Measurements from ENCODE around the gene DDX5. TPM values are rescaled to one million over a fixed set of nuclear protein-coding genes. Genes with fewer than 3 reads are reported as not detected.

Gene DDX5
- polyA plus RNA-seq, 2 of the 4 experiments (the other 2 are of a cell fraction), result 841 to 1,011 TPM

- no peaks in the 10 kb centered on the region for H3K4me1 ChIP-seq
- POLR2A ChIA-PET, result interaction anchor here (0.8 kb wide), 1 partner anchor 30 kb away, joined by 3 read pairs; no protein-coding TSS in a partner anchor
- DNase-seq (ENCODE audit: low read depth in 1 of 2, low spot score in 1 of 2) (no peak), ATAC-seq (no peak), FAIRE-seq (no peak)
- H3K4me2 ChIP-seq, result no peak overlapping the region
- H3K4me3 ChIP-seq, result no peak overlapping the region
- H3K9me3 ChIP-seq, result no peaks in the 10 kb centered on the region
- TF ChIP-seq EP300 (IDR thresholded peaks at IDR 0.05) (no peak), NFE2L2 (conservative IDR thresholded peaks at IDR 0.05; ENCODE audit: low read length) (no peak), CTCF (IDR thresholded peaks at IDR 0.05) (no peak), ZSCAN20 (CRISPR knock-in tag; IDR thresholded peaks at IDR 0.05) (no peak), JUNB (IDR thresholded peaks at IDR 0.05) (no peak)
- H3K27ac ChIP-seq, result no peak overlapping the region
- CTCF ChIA-PET, result interaction anchor here (0.9 to 1.1 kb wide), 4 partner anchors 10 to 202 kb away, joined by 3 to 4 read pairs (median 4); no protein-coding TSS in a partner anchor
- 85% methylated on average over 6 of the region's 6 CpGs for WGBS (ENCODE audit: missing lambda C conversion rate)
These were observed 29.3 kb upstream of the DDX5 start for GRCh38 chr17:64535357-64535756.

GRCh38 chr17:64534187-64534586, 28.1 kb upstream of the DDX5 start:
- FAIRE-seq (no peak), ATAC-seq (peak; percentile 62 to 65), DNase-seq (ENCODE audit: low read depth in 1 of 2, low spot score in 1 of 2) (peak; percentile 25 to 45)
- 89% methylated on average over 3 of the region's 3 CpGs for WGBS (ENCODE audit: missing lambda C conversion rate)
- Histone ChIP-seq H3K4me1 (no peaks in the 10 kb centered on the region), H3K9me3 (no peaks in the 10 kb centered on the region), H3K4me2 (no peak overlapping the region), H3K4me3 (no peak overlapping the region), H3K27ac (no peak overlapping the region)
- TF ChIP-seq CHD2 (IDR thresholded peaks at IDR 0.05; ENCODE audit: low read length, partially characterized antibody), result no peak
- TF ChIP-seq CTCF (IDR thresholded peaks at IDR 0.05), result peak; percentile 32
- 0 out of 5 replicates have a peak, but pooled peaks of 1 of the 2 experiments have one; percentile 13 for TF ChIP-seq RAD21 (conservative IDR thresholded peaks at IDR 0.05 in 1 of 2, IDR thresholded peaks at IDR 0.05 in 1 of 2)
- ChIA-PET CTCF (interaction anchor here (0.6 to 1.9 kb wide), 11 partner anchors 10 to 69 kb away, joined by 3 to 6 read pairs (median 3); partner anchors contain the start of genes CEP95 and DDX5), POLR2A (interaction anchor here (1.5 to 1.9 kb wide), 2 partner anchors 9 to 29 kb away, joined by 3 to 7 read pairs; partner anchors contain the start of gene DDX5)

GRCh38 chr17:64533784-64534183, 27.7 kb upstream of the DDX5 start:
- POLR2A ChIA-PET, result interaction anchor here (1.3 to 1.9 kb wide), 3 partner anchors 8 to 28 kb away, joined by 3 to 7 read pairs (median 4); partner anchors contain the start of genes CEP95 and DDX5
- WGBS (ENCODE audit: missing lambda C conversion rate), result 92% methylated on average over 2 of the region's 2 CpGs

More at GRCh38 chr17:64533784-64534183, 27.7 kb upstream of the DDX5 start:
- DNase-seq (ENCODE audit: low read depth in 1 of 2, low spot score in 1 of 2), result no peak
- H3K4me3 ChIP-seq, result no peak overlapping the region
- no peak overlapping the region for H3K27ac ChIP-seq
- H3K9me3 ChIP-seq, result no peaks in the 10 kb centered on the region
- no peaks in the 10 kb centered on the region for H3K4me1 ChIP-seq
- FAIRE-seq, result no peak
- CTCF ChIA-PET, result interaction anchor here (0.7 to 1.9 kb wide), 12 partner anchors 9 to 116 kb away, joined by 3 to 7 read pairs (median 3); partner anchors contain the start of genes CEP95 and DDX5
- peak in 1 of 2 experiments; percentile 8; a peak in 1 of 6 replicates for ATAC-seq
- no peak overlapping the region for H3K4me2 ChIP-seq
- TF ChIP-seq HOXB5 (CRISPR knock-in tag; IDR thresholded peaks at IDR 0.05), result no peak
- TF ChIP-seq CHD2 (IDR thresholded peaks at IDR 0.05; ENCODE audit: low read length, partially characterized antibody), result no peak
- no peak for TF ChIP-seq JUNB (IDR thresholded peaks at IDR 0.05)
- TF ChIP-seq CEBPB (IDR thresholded peaks at IDR 0.05), result no peak
- no peak for TF ChIP-seq ESRRA (IDR thresholded peaks at IDR 0.05; ENCODE audit: borderline replicate concordance, low read length)
- TF ChIP-seq MAZ (IDR thresholded peaks at IDR 0.05; ENCODE audit: borderline replicate concordance, low read depth, low read length), result no peak
- TF ChIP-seq NPAS2 (CRISPR knock-in tag; IDR thresholded peaks at IDR 0.05; ENCODE audit: borderline replicate concordance), result no peak
- no peak for TF ChIP-seq ZC3H11A (IDR thresholded peaks at IDR 0.05)
- no peak for TF ChIP-seq RFX5 (IDR thresholded peaks at IDR 0.05)
- TF ChIP-seq POLR2AphosphoS2 (conservative IDR thresholded peaks at IDR 0.05; ENCODE audit: low read length), result no peak
- no peak for TF ChIP-seq RCOR1 (IDR thresholded peaks at IDR 0.05; ENCODE audit: low read depth, low read length)
- no peak for TF ChIP-seq CBX2 (IDR thresholded peaks at IDR 0.05; ENCODE audit: borderline replicate concordance, low read depth)
- no peak for TF ChIP-seq HEYL (CRISPR knock-in tag; IDR thresholded peaks at IDR 0.05)
- no peak for TF ChIP-seq HOXB13 (CRISPR knock-in tag; IDR thresholded peaks at IDR 0.05; ENCODE audit: low read depth)
- TF ChIP-seq E2F6 (IDR thresholded peaks at IDR 0.05; ENCODE audit: borderline replicate concordance, low read depth), result no peak
- TF ChIP-seq MAX (IDR thresholded peaks at IDR 0.05), result no peak

All from A549 (cell line).